ENCODE measurements around the gene STYXL1.
A peak's percentile ranks its signal among the peaks of the same experiment; 100 is the strongest.
"Not testable (repeated sequence)": the region's sequence is repeated elsewhere in the genome, so short reads cannot be mapped to it uniquely, and the experiment has no call there.

STYXL1 gene

GRCh38 chr7:76029682-76030081 lies 18.1 kb downstream of the STYXL1 start:
- not testable (repeated sequence) for DNase-seq (ENCODE audit: low read depth)

DNA sequence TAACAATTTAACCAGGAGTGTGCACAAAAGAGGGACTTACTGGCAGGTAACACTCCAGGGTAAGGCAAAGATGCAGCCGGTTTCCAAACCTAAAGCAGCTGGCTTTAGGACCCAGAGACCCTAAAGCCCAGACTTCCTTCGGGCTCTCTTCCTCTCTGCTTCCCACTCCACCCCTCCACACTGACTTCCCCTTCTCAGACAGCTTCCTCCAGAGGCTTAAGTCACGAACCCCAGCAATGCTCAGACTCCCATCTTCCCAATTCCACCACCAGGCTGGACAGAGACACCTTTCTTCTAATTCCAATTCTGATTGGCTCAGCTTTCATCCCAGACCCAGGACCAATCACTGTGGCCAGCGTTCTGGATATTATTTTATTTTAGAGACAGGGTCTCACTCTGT lies 24.8 kb downstream of the STYXL1 start:
- no peak for DNase-seq (ENCODE audit: low read depth)

DNA sequence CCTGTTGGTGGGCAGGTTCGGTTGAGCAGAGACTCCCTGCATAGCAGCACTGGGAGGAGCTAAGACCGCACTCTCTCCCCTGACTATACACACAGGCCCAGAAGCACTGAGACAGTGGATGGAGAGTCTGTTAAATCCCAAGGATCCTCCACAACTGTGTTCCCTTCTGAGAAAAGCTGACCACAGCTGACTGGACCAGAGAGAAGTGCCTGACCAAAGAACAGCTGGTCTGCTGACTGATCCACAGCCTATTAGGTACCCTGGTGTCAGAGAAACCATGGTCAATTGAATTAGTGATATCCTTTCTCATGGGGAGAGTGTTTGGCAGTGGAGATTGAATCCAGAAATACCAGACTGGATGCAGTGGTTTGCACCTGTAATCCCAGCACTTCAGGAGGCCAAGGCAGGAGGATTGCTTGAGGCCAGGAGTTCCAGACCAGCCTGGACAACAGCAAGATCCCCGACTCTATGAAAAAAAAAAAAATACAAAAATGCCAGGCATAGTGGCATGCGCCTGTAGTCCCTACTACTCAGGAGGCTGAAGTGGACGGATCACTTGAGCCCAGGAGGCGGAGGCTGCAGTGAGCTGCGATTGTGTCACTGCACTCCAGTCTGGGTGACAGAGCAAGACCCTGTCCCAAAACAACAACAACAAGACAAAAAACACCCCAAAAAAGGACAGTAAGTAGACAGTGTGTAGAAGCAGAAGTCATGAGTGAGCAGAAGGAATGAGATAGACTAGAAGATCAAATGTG lies 25.6 kb downstream of the STYXL1 start:
- DNase-seq (ENCODE audit: low read depth) = no peak

DNA sequence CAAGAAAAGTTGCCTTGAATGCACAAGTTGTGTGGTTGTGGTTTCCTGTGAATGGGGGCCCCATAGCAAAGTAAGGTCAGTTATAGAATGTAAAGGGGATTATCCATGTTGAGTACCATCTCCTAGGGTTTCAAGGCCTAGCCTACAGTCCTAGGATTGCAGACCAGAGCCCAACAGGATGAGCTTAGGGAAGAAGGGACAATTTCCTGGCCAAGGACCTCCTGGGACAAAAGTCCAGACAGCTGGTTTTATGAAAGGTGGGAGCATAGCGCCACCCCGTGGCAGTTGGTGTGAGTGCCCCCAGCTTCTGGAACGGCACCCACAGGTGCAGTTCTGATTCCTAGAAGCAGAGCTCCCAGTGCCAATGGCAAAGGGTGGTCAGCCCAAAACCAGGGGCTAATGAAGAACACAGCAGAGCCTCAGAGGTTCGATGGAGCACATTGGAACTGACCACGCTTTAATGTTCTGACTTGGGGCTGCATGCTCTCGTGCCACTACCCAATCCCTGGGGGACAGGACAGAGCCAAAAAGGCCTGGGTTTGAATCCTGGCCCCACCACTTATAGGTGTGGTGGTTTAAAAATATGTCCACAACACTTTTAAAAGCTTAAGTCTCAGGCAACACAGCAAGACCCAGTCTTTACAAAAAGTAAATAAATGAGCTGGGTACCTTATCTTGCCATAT lies 27.6 kb downstream of the STYXL1 start:
- DNase-seq (ENCODE audit: low read depth) = peak; percentile 47

- DNase-seq (ENCODE audit: low read depth) = not testable (repeated sequence)
Measured at GRCh38 chr7:76018520-76018919, 29.3 kb downstream of the STYXL1 start.

GRCh38 chr7:76016191-76016947 lies 31.4 kb downstream of the STYXL1 start:
- DNase-seq (ENCODE audit: low read depth) = no peak

DNA sequence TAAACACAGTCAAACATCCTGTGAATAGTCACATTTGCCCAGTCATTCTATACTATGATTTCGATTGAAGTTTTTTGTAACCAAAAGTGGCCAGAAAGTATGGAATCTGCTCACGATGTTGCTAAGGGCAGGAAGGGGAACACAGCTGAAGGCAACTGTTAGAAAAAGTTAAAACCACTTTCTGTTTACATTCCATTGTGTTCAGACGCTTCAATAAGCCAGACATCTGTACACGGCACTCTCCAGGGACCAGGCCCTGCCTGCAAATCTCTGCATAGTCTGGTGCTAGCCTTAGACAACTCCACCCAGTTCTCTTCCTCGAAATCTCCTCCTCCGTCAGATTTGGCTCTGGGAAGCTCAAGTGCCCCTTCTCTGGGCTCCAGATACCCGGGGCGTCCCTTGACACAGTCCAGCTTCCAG lies 36.3 kb downstream of the STYXL1 start:
- no peak for DNase-seq (ENCODE audit: low read depth)

DNA sequence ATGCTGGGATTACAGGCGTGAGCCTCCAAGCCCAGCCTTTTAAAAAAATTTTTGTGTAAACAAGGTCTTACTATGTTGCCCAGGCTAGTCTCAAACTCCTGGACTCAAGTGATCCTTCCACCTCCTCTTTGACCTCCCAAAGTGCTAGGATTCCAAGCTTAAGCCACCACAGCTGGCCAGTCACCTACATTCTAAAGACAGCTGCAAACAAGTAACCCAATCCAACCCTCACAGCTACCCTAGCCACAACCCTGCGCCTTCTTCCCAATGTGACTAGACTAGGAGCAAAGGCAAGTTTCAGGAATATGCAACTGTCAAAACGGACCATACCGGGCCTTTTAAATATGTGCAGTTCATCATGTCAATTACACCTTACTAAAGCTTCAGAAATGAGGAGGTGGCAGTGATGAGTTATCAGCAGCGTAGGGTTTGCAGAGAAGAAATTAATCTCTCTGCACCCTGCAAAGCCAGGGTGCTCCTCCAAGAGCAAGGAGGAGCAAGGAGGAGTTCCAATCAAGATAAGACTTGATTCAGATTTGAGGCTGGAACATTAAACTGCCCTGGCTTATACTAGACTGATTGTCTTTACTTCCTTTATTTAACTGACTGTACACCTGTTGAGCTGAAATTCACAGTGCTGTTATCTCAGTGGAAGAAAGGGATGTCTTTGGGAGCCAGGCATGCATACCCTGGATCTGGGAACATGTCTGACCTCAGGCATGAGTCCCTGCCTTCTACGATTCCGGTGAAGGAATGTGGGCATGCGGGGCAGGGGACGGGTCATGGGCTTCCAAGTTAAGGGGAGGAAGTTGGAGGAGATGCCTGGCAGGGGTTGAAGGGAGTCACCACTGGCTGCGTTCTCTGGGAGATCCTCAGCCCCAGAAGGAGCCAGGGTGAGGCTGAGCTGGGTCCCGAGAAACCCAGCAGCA lies 37.9 kb downstream of the STYXL1 start:
- DNase-seq (ENCODE audit: low read depth) = no peak

GRCh38 chr7:76008156-76008687 lies 39.6 kb downstream of the STYXL1 start:
- no peak for DNase-seq (ENCODE audit: low read depth)

GRCh38 chr7:76005004-76005403 lies 42.8 kb downstream of the STYXL1 start:
- not testable (repeated sequence) for DNase-seq (ENCODE audit: low read depth)

GRCh38 chr7:76003351-76003750 lies 44.4 kb downstream of the STYXL1 start:
- no peak for DNase-seq (ENCODE audit: low read depth)

- no peak for DNase-seq (ENCODE audit: low read depth)
Measured at GRCh38 chr7:76002822-76003221, 45.0 kb downstream of the STYXL1 start.

GRCh38 chr7:76002139-76002538 lies 45.7 kb downstream of the STYXL1 start:
- no peak for DNase-seq (ENCODE audit: low read depth)

DNA sequence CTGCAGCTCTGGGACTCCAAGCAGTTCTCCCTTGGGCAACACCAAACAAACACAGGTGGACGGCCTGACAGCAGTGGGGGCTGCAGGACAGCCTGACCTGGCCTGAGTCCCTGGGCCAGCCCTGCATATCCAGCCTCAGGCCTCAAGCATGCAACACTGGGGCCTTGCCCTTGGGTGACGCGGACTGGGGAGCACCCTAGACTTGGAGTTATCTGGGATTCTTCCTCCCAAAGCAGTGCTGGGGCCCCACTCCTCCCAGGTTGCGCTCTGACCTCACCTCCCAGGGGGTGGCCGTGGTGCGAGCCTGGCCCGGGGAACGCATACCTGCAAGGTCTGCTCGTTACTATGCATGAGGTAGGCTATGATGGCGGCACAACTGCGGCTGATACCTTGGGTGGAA lies 47.2 kb downstream of the STYXL1 start:
- no peak for DNase-seq (ENCODE audit: low read depth)

DNA sequence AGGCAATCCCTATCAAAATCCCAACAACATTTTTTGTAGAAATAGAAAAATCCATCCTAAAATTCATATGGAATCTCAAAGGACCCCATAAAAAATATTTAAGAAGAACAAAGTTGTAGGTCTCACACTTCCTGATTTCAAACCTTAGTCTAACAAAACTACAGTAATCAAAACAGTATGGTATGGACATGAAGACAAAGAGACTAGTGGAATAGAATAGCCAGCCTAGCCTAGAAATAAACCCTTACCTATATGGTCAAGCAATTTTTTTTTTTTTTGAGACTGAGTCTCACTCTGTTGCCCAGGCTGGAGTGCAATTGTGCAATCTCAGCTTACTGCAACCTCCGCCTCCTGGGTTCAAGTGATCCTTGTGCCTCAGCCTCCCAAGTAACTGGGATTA lies 49.8 kb downstream of the STYXL1 start:
- DNase-seq (ENCODE audit: low read depth) = no peak

- DNase-seq (ENCODE audit: low read depth) = no peak
Measured at GRCh38 chr7:75996476-75996875, 51.3 kb downstream of the STYXL1 start.

- DNase-seq (ENCODE audit: low read depth) = no peak
Measured at GRCh38 chr7:75995996-75996395, 51.8 kb downstream of the STYXL1 start.

DNA sequence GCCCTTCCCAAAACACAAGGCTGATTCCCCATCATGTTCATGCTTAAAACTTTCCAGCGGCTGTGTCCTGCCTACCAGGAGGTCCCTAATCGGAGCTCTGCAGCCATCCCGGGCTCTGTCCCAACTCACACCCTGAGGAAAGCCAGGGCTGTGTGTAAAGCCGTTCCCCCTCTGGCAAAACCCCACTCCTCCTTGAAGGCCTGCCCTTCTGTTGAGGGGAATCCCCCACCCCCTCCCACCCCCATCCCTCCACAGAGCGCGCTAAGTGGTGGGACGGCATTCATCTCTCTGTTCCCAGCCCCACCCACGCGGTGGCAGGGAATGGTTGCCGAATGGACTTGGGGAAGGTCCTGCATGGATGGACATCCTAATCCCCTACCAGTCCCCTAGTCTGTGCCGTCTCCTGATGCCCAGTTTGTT lies 52.7 kb downstream of the STYXL1 start:
- no peak for DNase-seq (ENCODE audit: low read depth)

DNA sequence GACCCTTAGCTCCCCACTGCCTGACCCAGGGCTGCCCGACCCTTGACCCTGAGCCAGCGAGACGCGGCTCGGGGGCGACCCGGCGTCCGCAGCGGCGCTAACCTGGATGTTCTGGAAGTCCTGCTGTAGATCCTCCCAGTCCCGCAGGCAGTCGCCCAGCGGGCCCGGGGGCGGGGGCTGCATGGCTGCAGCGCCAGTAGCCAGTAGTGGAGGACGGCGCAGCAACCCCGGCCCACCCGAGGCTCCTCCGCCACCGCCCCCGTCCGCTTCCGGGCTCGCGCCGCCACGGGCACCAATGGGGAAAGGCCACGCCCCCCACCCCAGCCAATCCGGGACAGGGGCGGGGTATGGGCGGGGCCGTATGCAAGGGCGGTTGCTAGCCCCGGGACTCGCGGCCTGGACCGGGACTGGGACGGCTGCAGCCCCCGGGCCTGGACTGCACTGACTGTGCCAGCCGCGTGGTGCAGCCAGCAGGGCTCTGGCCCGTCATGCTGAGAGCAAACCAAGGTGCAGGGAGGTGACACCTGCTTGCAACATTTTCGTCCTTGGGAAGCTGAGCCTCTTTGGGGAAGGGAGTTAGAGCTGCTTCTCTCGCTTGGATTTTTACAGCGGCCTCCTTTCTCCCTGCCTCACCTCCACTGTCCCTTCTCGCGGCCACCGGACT lies 53.3 kb downstream of the STYXL1 start, which contains the start of gene TMEM120A:
Gene TMEM120A (minus strand): TSS at position 208 of the 664 bp plus-strand sequence. CDS start 25 bp downstream, at position 183.
- peak; percentile 92 for DNase-seq (ENCODE audit: low read depth)

- DNase-seq (ENCODE audit: low read depth) = no peak
Measured at GRCh38 chr7:75993689-75994387, 54.0 kb downstream of the STYXL1 start.
